Measurements from ENCODE around the gene GDI1.

DNA sequence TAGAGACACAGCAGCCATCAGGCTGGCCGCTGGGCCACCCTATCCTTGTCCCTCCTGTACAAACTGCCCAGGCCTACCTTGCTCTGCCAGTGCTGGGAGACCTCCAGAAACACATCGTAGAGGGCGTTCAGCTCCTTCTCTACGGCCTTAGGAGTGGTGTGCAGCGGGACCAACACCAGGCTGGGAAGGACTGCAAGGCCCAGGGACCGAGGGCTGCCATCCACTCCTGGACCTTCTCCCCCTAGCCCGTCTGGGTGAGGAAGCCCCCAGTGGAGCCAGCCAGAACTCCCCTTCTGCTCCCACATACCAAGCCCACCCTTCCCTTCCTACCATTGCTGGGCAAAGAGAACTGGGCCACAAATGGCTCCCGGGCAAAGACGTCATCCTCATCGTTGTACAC, 33.8 kb upstream of the GDI1 start:
- TF ChIP-seq CTCF (conservative IDR thresholded peaks at IDR 0.05; ENCODE audit: low read length) (no peak), EZH2phosphoT487 (IDR thresholded peaks at IDR 0.05; ENCODE audit: borderline replicate concordance) (no peak)
